Measurements from ENCODE around the gene RALGAPA2.

The RALGAPA2 gene

GRCh38 chr20:20712474-20713243 lies at the start of gene RALGAPA2:
TSS of gene RALGAPA2 (minus strand) at chr20:20712644. CDS start at chr20:20712480, 164 bp downstream.
- no peak for TF ChIP-seq CTCF (IDR thresholded peaks at IDR 0.05; ENCODE audit: low read depth, low read length)
- no peak for DNase-seq (ENCODE audit: extremely low read depth, low read depth)

- TF ChIP-seq CTCF (IDR thresholded peaks at IDR 0.05; ENCODE audit: low read depth, low read length), result no peak
- no peak for DNase-seq (ENCODE audit: extremely low read depth, low read depth)
These were observed 48.9 kb upstream of the RALGAPA2 start for GRCh38 chr20:20761301-20761700.

GRCh38 chr20:20759132-20759531 lies 46.7 kb upstream of the RALGAPA2 start:
- no peak for DNase-seq (ENCODE audit: extremely low read depth, low read depth)

GRCh38 chr20:20755674-20756319 lies 43.4 kb upstream of the RALGAPA2 start:
- no peak for TF ChIP-seq CTCF (IDR thresholded peaks at IDR 0.05; ENCODE audit: low read depth, low read length)
- no peak for DNase-seq (ENCODE audit: extremely low read depth, low read depth)

More at GRCh38 chr20:20759132-20759531, 46.7 kb upstream of the RALGAPA2 start:
- no peak for TF ChIP-seq CTCF (IDR thresholded peaks at IDR 0.05; ENCODE audit: low read depth, low read length)

- DNase-seq (ENCODE audit: extremely low read depth, low read depth), result no peak
- TF ChIP-seq CTCF (IDR thresholded peaks at IDR 0.05; ENCODE audit: low read depth, low read length), result no peak
These were observed 42.8 kb upstream of the RALGAPA2 start for GRCh38 chr20:20755231-20755630.

GRCh38 chr20:20754714-20755113 lies 42.3 kb upstream of the RALGAPA2 start:
- no peak for TF ChIP-seq CTCF (IDR thresholded peaks at IDR 0.05; ENCODE audit: low read depth, low read length)
- DNase-seq (ENCODE audit: extremely low read depth, low read depth), result no peak

- DNase-seq (ENCODE audit: extremely low read depth, low read depth), result no peak
- TF ChIP-seq CTCF (IDR thresholded peaks at IDR 0.05; ENCODE audit: low read depth, low read length), result no peak
These were observed 40.3 kb upstream of the RALGAPA2 start for GRCh38 chr20:20752712-20753111.
